ENCODE data around the gene RPP40. TPM values are rescaled to one million over a fixed set of nuclear protein-coding genes. Genes with fewer than 3 reads are reported as not detected.
A peak's percentile ranks its signal among the peaks of the same experiment; 100 is the strongest.
"Not testable (repeated sequence)": the region's sequence is repeated elsewhere in the genome, so short reads cannot be mapped to it uniquely, and the experiment has no call there.

RPP40 gene
- total RNA-seq, 1 experiment from 2014 or later: 37.9 TPM

DNA sequence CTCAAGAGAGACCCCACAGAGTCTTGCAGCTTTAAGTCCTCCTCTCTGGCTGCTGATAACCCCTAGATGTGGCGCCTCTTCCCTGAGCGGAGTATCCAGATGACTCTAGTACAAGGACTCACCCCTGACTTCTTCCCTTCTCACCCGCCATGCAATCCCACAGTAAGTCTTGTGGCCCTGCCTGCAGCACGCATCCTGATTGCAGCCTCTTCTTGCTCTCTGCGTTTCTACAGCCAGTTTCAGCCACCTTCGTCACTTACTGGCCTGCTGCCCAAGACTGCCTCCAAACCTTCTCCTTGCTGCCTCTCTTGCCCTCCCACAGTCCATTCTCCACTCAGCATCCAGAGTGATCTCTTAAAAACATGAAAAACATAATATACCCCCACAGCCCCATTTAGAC, 2.4 kb upstream of the RPP40 start:
- no peaks in the 10 kb centered on the region for H3K27me3 ChIP-seq (ENCODE audit: low read length)
- no peaks in the 10 kb centered on the region for H4K20me1 ChIP-seq (ENCODE audit: low read length)
- H3K4me1 ChIP-seq (ENCODE audit: insufficient read depth, low read length): peaks cover 11% of the 10 kb centered on the region; the same call in 1 of the 2 replicates
- H2AFZ ChIP-seq (ENCODE audit: low read length): no peak overlapping the region
- intact Hi-C loops (cut with micrococcal nuclease): no loop called here
- H3K27ac ChIP-seq (ENCODE audit: low read length): no peak overlapping the region
- no peak overlapping the region for H3K4me2 ChIP-seq (ENCODE audit: low read length)
- peaks cover 6% of the 10 kb centered on the region; the same call in 1 of the 2 replicates for H3K79me2 ChIP-seq (ENCODE audit: low read length)
- DNase-seq (no peak), ATAC-seq (no peak)
- H3K4me3 ChIP-seq (ENCODE audit: low read length): no peak overlapping the region
- H3K9me2 ChIP-seq (replicated peaks; ENCODE audit: low read length): no peaks in the 10 kb centered on the region
- H3F3A ChIP-seq (ENCODE audit: low read length, unreplicated experiment): no peaks in the 10 kb centered on the region
- POLR2A ChIA-PET (ENCODE audit: unreplicated experiment): no interaction called here
- no peak overlapping the region for H3K9ac ChIP-seq (ENCODE audit: low read length)
- no TSS peak for BruUV-seq (replicated peaks)
- H3K9me3 ChIP-seq (ENCODE audit: low read length): no peaks in the 10 kb centered on the region
- CTCF ChIA-PET: no interaction called here
- peaks cover 6% of the 10 kb centered on the region; the same call in 1 of the 2 replicates for H3K36me3 ChIP-seq (ENCODE audit: low read depth, low read length)
- TF ChIP-seq CTCF (conservative IDR thresholded peaks at IDR 0.05; ENCODE audit: low read depth, low read length): no peak
- TF ChIP-seq EZH2phosphoT487 (IDR thresholded peaks at IDR 0.05; ENCODE audit: borderline replicate concordance, low read length): no peak
- no peak for TF ChIP-seq EZH2 (IDR thresholded peaks at IDR 0.05; ENCODE audit: low read length, unreplicated experiment)

DNA sequence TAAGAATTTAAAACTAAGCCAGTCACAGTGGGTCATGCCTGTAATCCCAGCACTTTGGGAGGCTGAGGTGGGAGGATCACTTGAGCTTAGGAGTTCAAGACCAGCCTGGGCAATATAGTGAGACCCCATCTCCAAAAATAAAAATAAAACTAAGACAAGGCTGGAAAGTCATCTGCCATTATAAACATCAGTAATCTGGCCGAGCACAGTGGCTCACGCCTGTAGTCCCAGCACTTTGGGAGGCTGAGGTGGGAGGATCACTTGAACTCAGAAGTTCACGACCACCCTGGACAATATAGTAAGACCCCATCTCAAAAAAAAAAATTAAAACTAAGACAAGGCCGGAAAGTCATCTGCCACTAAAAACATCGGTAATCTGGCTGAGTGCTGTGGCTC, 1.2 kb upstream of the RPP40 start:
- CTCF ChIA-PET; H3K79me2 ChIP-seq (ENCODE audit: low read length); ATAC-seq; H3K27ac ChIP-seq (ENCODE audit: low read length); H3F3A ChIP-seq (ENCODE audit: low read length, unreplicated experiment); H3K9me2 ChIP-seq (replicated peaks; ENCODE audit: low read length); BruUV-seq (replicated peaks); H3K27me3 ChIP-seq (ENCODE audit: low read length); H3K9ac ChIP-seq (ENCODE audit: low read length); DNase-seq; intact Hi-C loops (cut with micrococcal nuclease); H2AFZ ChIP-seq (ENCODE audit: low read length); H3K4me3 ChIP-seq (ENCODE audit: low read length); POLR2A ChIA-PET (ENCODE audit: unreplicated experiment); H4K20me1 ChIP-seq (ENCODE audit: low read length); H3K9me3 ChIP-seq (ENCODE audit: low read length): not testable (repeated sequence)
- Histone ChIP-seq H3K36me3 (ENCODE audit: low read depth, low read length) (peaks cover 12% of the 10 kb centered on the region; the same call in 1 of the 2 replicates), H3K4me1 (ENCODE audit: insufficient read depth, low read length) (peaks cover 11% of the 10 kb centered on the region; the same call in 1 of the 2 replicates), H3K4me2 (ENCODE audit: low read length) (peak overlapping the region; percentile 93; the same call in 1 of the 2 replicates)

DNA sequence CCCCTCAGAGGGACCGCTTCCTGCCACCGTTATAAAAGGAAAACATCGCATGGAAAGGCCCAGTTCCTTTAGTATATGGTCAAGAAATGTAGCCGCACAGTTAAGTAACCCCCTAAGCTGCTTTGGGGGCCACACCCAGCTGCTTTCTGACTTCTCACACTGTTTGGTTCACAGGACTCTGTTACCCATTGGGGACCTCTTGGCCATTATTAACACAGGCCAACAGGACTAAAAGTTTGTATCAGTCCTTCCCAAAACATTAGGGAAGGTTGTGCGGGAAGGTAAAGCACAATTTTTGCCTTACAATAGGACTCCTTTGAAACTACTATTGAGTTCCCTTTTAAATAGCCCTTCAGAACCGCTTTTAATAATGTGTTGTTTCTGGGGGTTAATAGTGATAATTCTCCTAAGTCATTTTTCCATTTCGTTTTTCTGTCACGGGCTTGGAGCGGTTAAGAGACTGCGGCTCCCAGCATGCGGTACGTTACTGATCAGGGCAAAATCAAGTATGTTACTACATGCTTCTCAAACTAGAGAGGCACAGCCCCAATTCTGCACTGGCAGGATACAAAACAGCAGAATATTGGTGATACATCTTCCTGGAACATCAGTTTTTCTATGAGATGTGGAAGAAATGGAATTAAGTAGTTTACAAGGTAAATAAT, 668 bp upstream of the RPP40 start:
- H3K27ac ChIP-seq (ENCODE audit: low read length): no peak overlapping the region
- no peaks in the 10 kb centered on the region for H4K20me1 ChIP-seq (ENCODE audit: low read length)
- no peaks in the 10 kb centered on the region for H3K9me3 ChIP-seq (ENCODE audit: low read length)
- no peak for TF ChIP-seq EZH2 (IDR thresholded peaks at IDR 0.05; ENCODE audit: low read length, unreplicated experiment)
- TF ChIP-seq CTCF (conservative IDR thresholded peaks at IDR 0.05; ENCODE audit: low read depth, low read length): no peak
- H3K9me2 ChIP-seq (replicated peaks; ENCODE audit: low read length): no peaks in the 10 kb centered on the region
- peaks cover 11% of the 10 kb centered on the region; the same call in 1 of the 2 replicates for H3K4me1 ChIP-seq (ENCODE audit: insufficient read depth, low read length)
- peak overlapping the region; percentile 77 for H3K9ac ChIP-seq (ENCODE audit: low read length)
- peaks cover 6% of the 10 kb centered on the region; the same call in 1 of the 2 replicates for H3K79me2 ChIP-seq (ENCODE audit: low read length)
- ChIA-PET CTCF (interaction anchor here (0.7 kb wide), 1 partner anchor 26 kb away, joined by 4 read pairs; no protein-coding TSS in a partner anchor), POLR2A (ENCODE audit: unreplicated experiment) (no interaction called here)
- ATAC-seq: no peak
- H3K27me3 ChIP-seq (ENCODE audit: low read length): no peaks in the 10 kb centered on the region
- BruUV-seq (replicated peaks): TSS peak; percentile 73
- H3K36me3 ChIP-seq (ENCODE audit: low read depth, low read length): peaks cover 15% of the 10 kb centered on the region; the same call in 1 of the 2 replicates
- intact Hi-C loops (cut with micrococcal nuclease): no loop called here
- no peaks in the 10 kb centered on the region for H3F3A ChIP-seq (ENCODE audit: low read length, unreplicated experiment)
- H2AFZ ChIP-seq (ENCODE audit: low read length): peak overlapping the region; percentile 92
- no peak for DNase-seq
- H3K4me3 ChIP-seq (ENCODE audit: low read length): peak overlapping the region; percentile 82
- peak overlapping the region; percentile 93 for H3K4me2 ChIP-seq (ENCODE audit: low read length)

All from PC-3 (cell line).